ENCODE data around the gene NIPAL3.
"Not testable (repeated sequence)": the region's sequence is repeated elsewhere in the genome, so short reads cannot be mapped to it uniquely, and the experiment has no call there.

The NIPAL3 gene

DNA sequence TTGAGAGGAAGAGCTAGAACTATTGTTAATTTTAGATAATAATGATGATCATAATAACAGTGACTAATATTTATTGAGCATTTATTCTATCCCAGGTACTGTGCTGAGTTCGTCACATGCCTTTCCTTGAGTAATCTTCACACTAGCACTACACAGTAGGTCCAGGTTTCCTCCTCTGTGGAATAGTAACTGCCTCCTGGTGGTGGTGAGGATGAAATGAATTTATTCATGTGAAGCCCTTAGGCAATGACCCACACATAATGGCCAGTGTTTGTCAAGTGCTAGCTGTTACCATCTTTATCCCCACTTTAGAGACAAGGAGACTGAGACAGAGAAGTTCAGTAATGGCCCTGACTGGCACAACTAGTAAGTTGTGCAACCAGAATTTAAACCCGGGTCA, 5.9 kb downstream of the NIPAL3 start:
- no peak for DNase-seq (ENCODE audit: low spot score)

DNA sequence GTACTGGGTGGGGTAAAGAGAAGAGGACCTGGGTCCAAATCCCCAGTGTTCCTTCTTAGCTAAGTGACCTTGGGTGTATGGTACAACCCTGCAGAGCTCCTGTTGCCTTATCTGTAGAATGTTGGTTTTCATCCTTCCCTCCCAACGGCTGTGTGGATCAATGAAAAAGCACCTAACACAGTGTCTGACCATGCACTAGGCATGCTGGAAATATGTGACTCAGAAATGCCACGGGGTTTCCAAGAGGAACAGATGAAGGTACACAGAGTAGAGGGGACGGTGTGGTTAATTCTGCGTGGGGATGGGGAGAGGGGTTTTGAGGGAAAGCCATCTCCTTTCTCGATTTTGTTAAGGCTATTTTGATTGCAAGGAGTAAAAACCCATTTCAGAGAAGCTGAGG, 8.6 kb downstream of the NIPAL3 start:
- no peak for DNase-seq (ENCODE audit: low spot score)

DNA sequence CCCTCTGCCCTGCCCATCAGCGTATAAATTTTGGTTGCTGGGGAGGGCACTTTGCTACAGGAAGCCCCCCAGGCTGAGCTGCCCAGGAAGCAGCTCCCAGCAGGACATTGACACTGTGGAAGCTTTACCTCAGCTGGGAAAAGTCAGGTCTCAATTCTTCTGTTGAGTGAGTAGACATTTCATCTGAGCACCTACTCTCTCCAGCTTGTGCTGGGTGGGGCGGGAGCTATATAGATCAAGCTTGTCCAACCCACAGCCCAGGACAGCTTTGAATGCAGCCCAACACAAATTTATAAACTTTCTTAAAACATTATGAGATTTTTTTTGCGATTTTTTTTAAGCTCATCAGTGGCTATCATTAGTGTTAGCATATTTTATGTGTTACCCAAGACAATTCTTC, 9.4 kb downstream of the NIPAL3 start:
- DNase-seq (ENCODE audit: low spot score) = no peak

DNA sequence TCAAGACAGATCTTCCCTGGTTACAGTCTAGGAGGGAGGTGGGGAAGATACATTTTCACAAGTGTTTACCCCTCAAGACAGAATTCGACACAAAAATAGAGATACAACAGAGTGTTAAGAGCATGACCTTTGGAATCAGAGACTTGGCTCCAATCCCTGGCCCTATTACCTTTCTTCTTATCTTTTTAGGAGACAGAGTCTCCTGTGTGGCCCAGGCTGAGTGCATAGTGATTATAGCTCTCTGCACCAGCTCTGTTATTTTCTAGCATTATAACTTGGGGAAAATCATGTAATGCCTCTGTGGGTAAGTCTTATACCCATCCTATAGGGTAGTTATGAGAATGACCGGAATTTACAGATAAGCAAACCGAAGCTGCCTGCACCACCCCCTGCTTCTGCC, 9.8 kb downstream of the NIPAL3 start:
- no peak for DNase-seq (ENCODE audit: low spot score)

DNA sequence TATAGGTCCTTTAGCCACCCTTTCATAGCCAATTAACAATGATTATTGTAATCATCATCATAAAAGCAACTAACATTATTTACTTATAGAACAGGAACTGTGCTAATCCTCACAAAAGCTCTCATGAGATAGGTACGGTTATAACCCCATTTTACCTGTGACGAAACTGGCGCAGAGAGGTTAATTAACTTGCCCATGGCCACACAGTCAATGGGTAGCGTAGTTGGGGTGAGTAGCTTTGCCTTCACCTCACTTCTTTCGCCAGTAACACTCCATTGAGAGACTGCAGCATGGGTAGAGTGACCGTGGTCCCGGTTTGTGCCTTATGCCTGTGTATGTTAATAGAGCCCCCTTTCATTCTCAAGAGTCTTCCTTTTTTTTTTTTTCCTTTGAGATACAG, 10.3 kb downstream of the NIPAL3 start:
- DNase-seq (ENCODE audit: low spot score) = no peak

DNA sequence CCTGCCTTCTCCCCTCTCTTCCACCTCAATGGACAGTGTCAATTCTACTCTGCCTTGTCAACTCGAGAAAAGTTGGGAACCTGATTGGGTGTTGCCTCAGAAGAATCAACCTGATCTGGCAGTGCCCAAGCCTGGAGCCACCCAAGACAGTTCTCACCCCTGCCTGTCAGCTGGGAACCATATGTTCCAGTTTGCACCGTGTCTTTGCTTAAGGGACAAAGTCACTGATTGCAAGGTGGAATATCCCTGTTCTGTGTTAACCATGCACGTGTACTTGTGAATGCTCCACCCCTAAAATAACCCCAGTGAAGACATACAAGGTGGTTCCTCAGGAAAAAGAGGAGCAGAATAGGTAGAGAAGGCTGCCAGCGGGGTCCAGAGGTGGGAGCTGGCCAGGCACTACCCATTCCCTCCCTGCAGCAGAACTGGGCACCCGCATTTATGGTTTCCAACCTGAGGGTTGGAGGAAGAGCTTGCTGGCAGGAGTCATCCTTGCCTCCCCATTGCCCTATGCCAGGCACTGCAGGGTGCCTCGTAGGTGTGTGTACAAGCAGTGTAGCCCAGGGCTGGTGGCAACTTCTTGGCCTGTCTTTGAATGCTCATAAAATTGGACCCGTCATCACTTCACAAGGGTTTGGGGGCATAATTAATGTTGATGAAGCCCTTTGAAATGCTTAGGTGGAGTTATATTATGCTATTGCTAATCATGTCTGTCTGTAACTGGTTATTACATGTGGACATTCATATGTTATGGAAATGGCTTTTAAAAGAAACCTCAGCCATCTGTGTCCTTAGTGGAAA, 11.3 kb downstream of the NIPAL3 start:
- DNase-seq (ENCODE audit: low spot score) = no peak

DNA sequence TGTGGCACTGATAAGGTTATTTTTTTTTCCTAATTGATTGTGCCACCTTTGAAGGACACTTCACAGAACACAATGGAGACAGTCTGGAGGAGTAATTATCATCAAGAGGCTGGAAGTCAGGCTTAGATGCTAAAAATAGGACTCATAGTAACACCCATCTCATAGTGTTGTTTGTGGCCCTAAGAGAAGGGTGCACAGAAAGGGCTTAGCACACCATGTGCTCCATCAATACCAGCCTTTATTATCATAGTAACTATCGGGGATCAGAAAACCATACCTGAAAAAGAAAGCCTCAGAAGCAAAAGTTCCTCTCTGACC, 11.9 kb downstream of the NIPAL3 start:
- no peak for DNase-seq (ENCODE audit: low spot score)

DNA sequence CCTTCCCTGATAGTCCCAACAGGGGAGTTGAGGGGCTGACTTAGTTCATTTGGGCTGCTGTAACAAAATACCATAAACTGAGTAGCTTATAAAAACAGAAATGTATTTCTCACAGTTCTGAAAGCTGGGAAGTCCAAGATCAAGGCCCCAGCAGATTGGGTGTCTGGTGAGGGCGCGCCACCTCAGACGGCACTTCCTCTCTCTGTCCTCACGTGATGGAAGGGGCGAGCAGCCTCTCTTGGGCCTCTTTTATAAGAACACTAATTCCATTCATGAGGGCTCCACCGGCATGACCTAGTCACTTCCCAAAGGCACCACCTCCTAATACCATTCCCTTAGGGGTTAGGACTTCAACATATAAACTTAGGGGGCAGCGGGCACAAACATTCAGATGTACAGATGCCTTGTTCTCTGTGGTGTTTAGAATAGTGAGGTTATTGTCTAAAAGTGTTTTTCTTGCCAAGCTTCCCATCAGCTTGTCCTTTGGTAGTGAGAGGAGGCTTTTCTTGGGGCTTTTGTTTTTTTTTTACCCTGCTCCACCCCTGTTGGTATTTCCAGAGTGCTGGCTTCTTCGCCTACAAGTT, 20.3 kb downstream of the NIPAL3 start:
- DNase-seq (ENCODE audit: low spot score) = no peak

DNA sequence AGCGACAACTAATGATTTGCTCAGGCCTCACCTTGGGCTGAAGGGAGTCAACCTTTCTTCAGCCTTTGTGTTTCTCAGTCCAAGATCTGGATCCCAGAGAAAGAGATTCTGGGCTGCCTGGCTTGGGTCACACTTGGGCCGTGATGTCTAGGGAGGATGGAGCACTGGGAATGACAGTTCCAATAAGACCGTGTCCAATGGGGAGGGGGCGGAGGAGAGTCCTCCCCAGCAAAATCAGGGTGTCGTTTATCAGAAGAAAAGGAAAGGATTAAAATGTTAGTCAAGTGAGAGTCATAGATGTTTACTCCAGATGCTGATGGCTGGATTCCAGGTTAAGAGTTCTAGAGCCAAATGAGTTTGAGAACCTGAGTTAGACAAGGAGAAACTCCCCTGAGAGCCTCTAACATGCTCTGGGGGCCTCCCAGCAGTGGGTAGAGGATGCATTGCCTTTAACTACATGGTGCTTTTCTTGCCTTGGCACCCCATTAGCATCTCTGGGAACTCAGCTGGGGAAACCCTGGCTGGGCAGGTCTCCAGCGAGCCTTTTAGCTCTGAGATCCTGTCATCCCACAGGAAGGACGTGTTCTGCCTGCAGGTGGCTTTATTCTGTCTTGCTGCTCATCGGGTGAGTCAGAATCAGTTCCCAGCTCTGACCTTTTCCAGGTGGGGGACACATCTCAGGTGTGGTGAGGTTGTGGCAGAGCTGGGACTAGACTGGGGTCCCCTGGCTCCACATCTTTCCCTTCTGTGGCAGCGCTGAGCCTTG, 22.2 kb downstream of the NIPAL3 start:
- no peak for DNase-seq (ENCODE audit: low spot score)

DNA sequence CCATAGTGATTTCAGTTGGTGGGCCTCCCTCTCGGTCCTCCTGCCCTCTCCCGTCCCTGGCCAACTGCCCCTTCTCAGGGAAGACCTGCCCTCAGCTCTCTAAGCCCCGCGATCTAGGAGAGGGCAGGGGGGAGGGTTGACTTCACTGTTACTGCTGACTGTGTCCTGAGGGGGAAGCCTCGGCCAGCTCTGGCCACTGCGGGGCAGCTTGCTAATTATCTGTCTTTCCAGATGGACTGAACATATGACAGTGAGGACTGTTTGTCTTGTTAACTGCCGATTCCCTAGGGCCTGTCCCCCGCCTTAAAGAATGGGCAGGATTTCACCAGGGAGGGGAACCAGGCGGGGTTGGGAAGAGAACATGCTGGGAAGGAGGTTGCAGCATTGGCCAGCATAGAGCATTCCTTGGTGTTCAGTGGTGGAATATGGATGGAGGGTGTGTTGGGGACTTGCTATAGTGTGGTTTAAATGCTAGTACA, 22.9 kb downstream of the NIPAL3 start:
- no peak for DNase-seq (ENCODE audit: low spot score)

DNA sequence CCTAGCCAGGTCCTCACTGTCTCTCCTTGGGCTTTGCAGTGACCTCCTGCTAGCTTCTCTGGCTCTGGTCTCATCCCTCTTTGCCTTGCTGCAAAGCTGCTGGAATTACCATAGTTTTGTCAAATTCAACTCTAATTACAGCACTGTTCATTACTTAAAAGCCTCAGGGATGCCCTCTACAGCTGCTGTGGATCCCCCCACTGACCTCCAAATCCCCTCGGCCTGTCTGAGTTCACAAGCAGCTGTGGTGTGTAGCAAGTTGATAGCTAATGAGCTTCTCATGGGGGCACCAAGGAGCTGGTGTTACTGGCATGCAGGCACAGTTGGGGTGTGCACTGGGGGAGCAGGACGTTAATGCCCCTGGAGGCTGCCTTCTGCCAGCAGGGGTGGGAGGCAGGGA, 24.8 kb downstream of the NIPAL3 start:
- no peak for DNase-seq (ENCODE audit: low spot score)

DNA sequence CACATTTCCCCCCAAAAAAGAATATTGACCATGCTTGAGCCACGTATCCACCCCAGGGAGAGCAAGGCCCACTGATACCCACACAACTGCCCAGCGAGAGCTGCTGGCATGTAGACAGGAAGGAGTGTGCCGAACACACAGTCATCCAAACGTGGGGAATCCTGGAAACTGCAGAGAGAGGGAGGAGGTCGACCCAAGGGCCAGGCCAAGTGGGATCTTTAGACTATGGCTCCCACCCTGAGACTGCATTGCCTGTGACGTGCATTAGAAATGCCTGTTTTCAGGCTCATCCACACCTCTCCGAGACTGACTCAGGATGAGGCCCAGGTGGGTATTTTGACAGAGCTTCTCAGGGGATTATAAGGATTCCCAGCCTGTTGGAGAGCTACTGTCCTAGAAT, 25.9 kb downstream of the NIPAL3 start:
- no peak for DNase-seq (ENCODE audit: low spot score)

DNA sequence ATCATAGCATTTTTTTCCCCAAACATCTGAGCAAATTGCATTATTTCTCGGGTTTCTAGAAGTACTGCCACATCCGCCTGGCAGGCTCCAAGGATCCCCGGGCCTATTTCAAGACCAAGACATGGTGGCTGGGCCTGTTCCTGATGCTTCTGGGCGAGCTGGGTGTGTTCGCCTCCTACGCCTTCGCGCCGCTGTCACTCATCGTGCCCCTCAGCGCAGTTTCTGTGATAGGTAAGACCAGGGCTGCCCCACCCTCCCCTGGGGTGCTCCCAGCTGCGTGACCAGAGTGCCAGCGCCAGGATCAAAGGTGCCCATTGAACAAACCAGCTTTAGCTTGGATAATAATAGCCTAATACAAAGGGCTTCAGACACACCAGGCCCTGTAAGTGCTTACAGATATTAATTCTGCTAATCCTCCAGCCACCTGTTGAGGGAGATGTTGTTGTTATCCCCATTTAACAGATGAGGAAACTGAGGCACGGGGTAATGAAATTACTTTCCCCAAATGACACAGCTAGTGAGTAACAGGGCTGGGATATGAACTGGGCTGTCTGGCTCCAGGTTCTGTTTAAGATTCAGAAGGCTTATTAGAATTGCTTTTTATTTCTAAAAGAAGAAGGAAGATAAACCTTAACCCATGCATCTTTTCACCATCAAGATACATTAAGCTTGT, 26.5 kb downstream of the NIPAL3 start:
- DNase-seq (ENCODE audit: low spot score) = no peak

DNA sequence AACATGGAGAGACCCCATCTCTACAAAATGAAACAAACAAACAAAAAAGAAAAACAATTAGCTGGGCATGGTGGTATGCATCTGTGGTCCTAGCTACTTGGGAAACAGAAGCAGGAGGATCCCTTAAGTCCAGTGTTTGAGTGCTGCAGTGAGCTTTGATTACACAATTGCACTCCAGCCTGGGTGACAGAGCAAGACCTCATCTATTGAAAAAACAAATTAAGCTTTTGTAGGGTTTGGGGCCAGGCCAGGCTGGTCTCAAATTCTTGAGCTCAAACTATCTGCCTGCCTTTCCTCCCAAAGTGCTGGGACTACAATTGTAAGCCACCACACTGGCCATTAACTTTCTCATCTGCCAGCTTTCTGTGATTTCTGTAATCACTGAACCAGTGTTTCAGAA, 27.2 kb downstream of the NIPAL3 start:
- DNase-seq (ENCODE audit: low spot score) = no peak

DNA sequence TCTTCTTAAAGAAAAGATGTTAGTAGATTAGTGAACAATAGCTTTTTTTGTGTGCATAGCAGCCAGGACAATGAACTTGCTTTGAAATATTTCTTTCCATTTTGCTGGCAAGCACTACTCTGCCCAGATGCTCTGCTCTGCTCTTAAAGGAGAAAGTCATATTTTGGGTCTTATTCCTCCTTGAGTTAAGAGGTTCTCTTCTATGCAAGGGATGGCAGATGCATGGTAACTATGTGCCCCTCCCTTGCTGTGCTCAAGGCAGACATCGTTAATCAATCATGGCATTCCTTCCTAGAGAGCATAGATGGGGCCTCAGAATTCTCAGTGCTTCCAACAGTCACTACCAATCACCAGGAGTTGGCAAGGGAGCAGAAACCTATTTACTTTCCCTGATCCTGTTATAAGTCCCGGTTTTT, 27.6 kb downstream of the NIPAL3 start:
- DNase-seq (ENCODE audit: low spot score) = no peak

DNA sequence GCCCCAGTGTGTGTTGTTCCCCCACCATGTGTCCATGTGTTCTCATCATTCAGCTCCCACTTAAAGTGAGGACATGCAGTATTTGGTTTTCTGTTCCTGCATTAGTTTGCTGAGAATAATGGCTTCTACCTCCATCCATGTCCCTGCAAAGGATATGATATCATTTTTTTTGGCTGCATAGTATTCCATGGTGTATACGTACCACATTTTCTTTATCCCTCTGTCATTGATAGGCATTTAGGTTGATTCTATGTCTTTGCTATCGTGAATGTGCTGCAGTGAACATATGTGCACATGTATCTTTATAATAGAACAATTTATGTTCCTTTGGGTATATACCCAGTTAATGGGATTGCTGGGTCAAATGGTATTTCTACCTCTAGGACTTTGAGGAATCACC, 30.8 kb downstream of the NIPAL3 start:
- not testable (repeated sequence) for DNase-seq (ENCODE audit: low spot score)

DNA sequence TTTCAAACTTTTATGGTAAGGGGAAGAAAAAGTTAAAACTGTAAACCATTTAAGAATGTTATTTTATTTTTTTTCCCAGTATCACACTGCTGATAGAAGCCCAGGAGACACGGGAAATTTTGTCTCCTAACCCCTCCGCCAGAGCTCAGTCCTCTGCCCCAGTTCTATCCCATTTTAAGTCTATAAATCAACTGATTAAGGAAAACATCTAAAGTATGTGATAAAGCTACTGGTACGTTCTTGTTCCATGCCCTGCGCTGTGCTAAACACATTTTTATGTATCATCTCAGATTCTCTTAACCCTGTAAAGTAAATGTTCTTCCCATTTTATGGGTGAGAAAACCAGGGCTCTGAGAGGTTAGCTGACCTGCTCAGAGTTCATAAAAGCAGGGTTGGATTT, 34.7 kb downstream of the NIPAL3 start:
- no peak for DNase-seq (ENCODE audit: low spot score)

DNA sequence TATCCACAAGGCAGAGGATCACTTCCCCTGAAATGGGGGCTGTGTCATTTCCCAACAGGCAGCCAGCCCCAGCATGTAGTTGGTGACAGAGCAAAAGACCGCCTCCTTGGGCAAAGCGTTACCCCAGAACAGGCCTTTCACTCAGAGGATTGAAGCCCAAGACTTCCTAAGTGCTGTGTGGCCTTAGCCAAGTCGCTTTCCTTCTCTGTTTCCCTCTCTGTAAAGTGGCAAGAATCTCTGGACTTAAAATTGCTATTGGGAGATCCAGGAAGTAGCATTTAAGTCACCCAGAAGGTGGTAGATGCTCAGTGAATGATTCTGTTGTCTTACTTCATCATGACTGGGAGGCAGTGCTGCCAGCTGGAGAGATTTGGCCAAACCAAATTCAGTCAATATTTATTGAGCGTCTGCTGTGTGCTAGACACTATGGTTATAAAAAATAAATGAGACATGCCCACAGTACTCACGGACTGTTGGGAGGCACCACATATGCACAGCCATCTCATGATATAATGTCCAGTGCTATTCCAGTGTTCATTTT, 35.3 kb downstream of the NIPAL3 start:
- no peak for DNase-seq (ENCODE audit: low spot score)

DNA sequence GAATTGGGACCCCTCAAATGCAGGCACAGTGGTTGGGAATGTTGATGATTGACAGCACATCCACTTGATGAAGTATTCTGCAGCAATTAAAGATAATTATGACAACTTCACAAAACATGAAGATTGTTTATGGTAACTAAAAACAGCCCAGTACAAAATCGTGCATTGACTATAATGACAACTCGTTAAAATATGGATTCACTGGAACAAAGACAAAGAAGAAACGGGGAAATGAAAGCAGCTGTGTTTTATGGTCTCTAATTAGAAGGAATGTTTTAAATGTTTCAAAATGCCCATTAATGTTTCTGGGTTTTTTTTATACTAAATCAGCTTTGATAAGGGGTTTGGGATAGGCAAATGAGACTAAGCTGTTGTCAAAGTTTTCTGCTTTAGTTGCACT, 36.1 kb downstream of the NIPAL3 start:
- no peak for DNase-seq (ENCODE audit: low spot score)

DNA sequence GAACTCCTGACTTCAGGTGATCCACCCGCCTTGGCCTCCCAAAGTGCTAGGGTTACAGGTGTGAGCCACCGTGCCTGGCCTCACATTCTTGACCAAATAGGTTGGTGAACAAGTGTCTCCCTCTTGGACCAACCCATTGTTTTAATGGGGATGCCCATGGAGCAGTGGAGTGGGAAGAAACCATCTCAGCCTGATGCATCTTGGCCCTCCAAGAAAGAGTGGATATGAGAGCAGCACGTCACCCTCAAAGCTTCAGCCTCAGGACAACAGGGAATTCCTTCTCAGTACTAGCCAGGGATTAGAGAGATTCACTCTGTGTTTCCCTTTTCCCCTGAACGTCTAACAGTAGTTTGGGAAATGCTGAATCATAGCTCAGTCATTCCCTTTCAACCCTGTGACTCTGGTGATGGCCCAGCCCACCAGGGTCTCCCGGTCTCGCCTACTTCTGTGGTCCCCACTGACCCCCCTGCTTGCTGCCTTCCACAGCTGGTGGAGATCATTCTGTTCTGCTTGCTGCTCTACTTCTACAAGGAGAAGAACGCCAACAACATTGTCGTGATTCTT, 37.4 kb downstream of the NIPAL3 start:
- DNase-seq (ENCODE audit: low spot score) = no peak

DNA sequence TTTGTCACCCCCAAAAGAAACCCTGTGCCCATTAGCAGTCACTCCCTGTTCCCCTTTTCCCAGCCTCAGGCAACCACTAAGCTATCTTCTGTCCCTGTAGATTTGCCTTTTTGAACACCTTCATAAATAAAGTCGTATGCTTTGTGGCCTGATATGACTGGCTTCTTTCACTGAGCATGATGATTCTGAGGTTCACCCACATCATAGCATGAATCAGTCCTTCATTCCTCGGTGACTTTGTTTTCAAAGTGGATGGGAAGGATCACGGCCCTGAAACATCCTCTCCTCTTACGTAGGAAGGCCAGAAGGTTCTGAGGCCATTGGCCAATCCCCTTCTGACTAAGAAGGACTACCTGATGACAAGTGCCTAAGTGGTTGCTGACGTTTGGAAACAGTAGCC, 39.1 kb downstream of the NIPAL3 start:
- DNase-seq (ENCODE audit: low spot score) = no peak

DNA sequence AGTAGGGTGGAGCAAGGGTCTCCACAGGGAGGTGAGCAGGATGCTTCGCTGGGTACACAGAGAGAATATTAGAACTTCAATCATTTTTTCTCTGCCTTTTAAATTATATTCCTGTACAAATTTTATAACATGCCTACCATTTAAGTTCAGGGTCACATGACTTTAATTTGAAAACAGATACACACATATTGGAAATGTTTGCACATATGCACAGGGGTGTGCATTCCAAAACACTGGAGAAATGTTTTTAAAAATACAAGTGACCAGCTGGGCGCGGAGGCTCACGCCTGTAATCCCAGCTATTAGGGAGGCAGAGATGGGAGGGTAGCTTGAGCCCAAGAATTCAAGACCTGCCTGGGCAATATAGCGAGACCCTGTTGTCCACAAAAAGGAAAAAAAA, 39.7 kb downstream of the NIPAL3 start:
- no peak for DNase-seq (ENCODE audit: low spot score)

Measured in D341Med (cell line).